ENCODE data around the gene CSGALNACT2. TPM values are rescaled to one million over a fixed set of nuclear protein-coding genes. Genes with fewer than 3 reads are reported as not detected.
A peak's percentile ranks its signal among the peaks of the same experiment; 100 is the strongest.

Gene CSGALNACT2
- total and polyA plus RNA-seq, 9 of the 15 experiments (the other 6 are each of a cell fraction or from before 2014, with no cell fraction given), result 1.4 to 7.3 (median 3.5) TPM

- no peak for TF ChIP-seq CBFA2T2 (conservative IDR thresholded peaks at IDR 0.05)
- TF ChIP-seq RB1 (IDR thresholded peaks at IDR 0.05; ENCODE audit: low read depth), result peak; percentile 95
- no peak for TF ChIP-seq FOXK1 (CRISPR knock-in tag; IDR thresholded peaks at IDR 0.05; ENCODE audit: borderline replicate concordance)
- peak; percentile 57; the same call in 1 of the 2 replicates for TF ChIP-seq CTBP1 (IDR thresholded peaks at IDR 0.05; ENCODE audit: borderline replicate concordance)
- peak; percentile 54; the same call in 1 of the 2 replicates for TF ChIP-seq ZNF134 (CRISPR knock-in tag; conservative IDR thresholded peaks at IDR 0.05)
- TF ChIP-seq ZNF121 (CRISPR knock-in tag; conservative IDR thresholded peaks at IDR 0.05), result no peak
- no peak for TF ChIP-seq ZNF146 (CRISPR knock-in tag; IDR thresholded peaks at IDR 0.05; ENCODE audit: unreplicated experiment)
- 0 out of 2 replicates have a peak, but pooled peaks have one; percentile 46 for TF ChIP-seq GTF2F1 (IDR thresholded peaks at IDR 0.05; ENCODE audit: low read depth, low read length)
- peak; percentile 28 for TF ChIP-seq HNRNPLL (IDR thresholded peaks at IDR 0.05; ENCODE audit: low read depth, low read length, poor library complexity, severe bottlenecking)
- no peak for TF ChIP-seq DDX20 (tag; IDR thresholded peaks at IDR 0.05; ENCODE audit: low read depth)
- peak; percentile 40 for TF ChIP-seq CCNT2 (IDR thresholded peaks at IDR 0.05; ENCODE audit: borderline replicate concordance, extremely low read depth, insufficient read length, low read depth, low read length)
- TF ChIP-seq CTCF (IDR thresholded peaks at IDR 0.05 in 2 of 3, conservative IDR thresholded peaks at IDR 0.05 in 1 of 3; ENCODE audit: insufficient read depth in 2 of 3, low read depth in 1 of 3, low read length in 3 of 3), result peak; percentile 97 to 99 (median 98)
- peak; percentile 33; the same call in 1 of the 2 replicates for TF ChIP-seq KLF16 (IDR thresholded peaks at IDR 0.05)
- TF ChIP-seq RCOR1 (IDR thresholded peaks at IDR 0.05; ENCODE audit: borderline replicate concordance in 1 of 2, low read depth in 2 of 2, low read length in 2 of 2), result peak in 1 of 2 experiments; percentile 37; a peak in 2 of 4 replicates
- peak; percentile 83 for TF ChIP-seq EGR1 (conservative IDR thresholded peaks at IDR 0.05)
- peak; percentile 17 for TF ChIP-seq ZFP36 (IDR thresholded peaks at IDR 0.05; ENCODE audit: low read depth, low read length, partially characterized antibody)
- TF ChIP-seq ZKSCAN1 (IDR thresholded peaks at IDR 0.05; ENCODE audit: low read depth, low read length), result 0 out of 2 replicates have a peak, but pooled peaks have one; percentile 34
- TF ChIP-seq HNRNPK (IDR thresholded peaks at IDR 0.05; ENCODE audit: low read depth, low read length, poor library complexity, severe bottlenecking), result no peak
- TF ChIP-seq CBX1 (IDR thresholded peaks at IDR 0.05; ENCODE audit: low read depth), result peak; percentile 70
- TF ChIP-seq MAZ (CRISPR knock-in tag; conservative IDR thresholded peaks at IDR 0.05 in 1 of 2, IDR thresholded peaks at IDR 0.05 in 1 of 2), result peak; percentile 98 to 100
- no peak for TF ChIP-seq MNT (conservative IDR thresholded peaks at IDR 0.05)
- TF ChIP-seq ATF1 (CRISPR knock-in tag; IDR thresholded peaks at IDR 0.05), result no peak
- no peak for TF ChIP-seq ATF1 (tag; IDR thresholded peaks at IDR 0.05)
- TF ChIP-seq KAT7 (CRISPR knock-in tag; IDR thresholded peaks at IDR 0.05; ENCODE audit: borderline replicate concordance), result no peak
- TF ChIP-seq TBL1XR1 (IDR thresholded peaks at IDR 0.05; ENCODE audit: low read length in 2 of 2), result no peak; a peak in 1 of 4 replicates
Observed at GRCh38 chr10:43105102-43105955, 32.9 kb upstream of the CSGALNACT2 start (continued).
